Measurements from ENCODE around the gene COL15A1. TPM values are rescaled to one million over a fixed set of nuclear protein-coding genes. Genes with fewer than 3 reads are reported as not detected.

COL15A1 gene
- total and polyA plus RNA-seq, 2 of the 8 experiments (the other 6 are each of a cell fraction or from before 2014, with no cell fraction given) = 0.12 to 0.15 TPM

GRCh38 chr9:99070681-99071080 lies 127.0 kb downstream of the COL15A1 start:
- no peak overlapping the region for H3K4ac ChIP-seq (replicated peaks; ENCODE audit: insufficient read length, low read depth, low read length)
- no peak overlapping the region for H4K91ac ChIP-seq (replicated peaks; ENCODE audit: insufficient read length, low read length)
- no peak overlapping the region for H3K27ac ChIP-seq (ENCODE audit: low read depth, low read length)
- H4K5ac ChIP-seq (ENCODE audit: insufficient read length, low read depth, low read length) = no peak overlapping the region
- H3K9ac ChIP-seq (replicated peaks in 1 of 4; ENCODE audit: extremely low read depth in 1 of 4, low read depth in 3 of 4, low read length in 3 of 4) = no peak overlapping the region
- H2BK12ac ChIP-seq (ENCODE audit: low read depth, low read length) = no peak overlapping the region
- no peak overlapping the region for H3K4me2 ChIP-seq (ENCODE audit: insufficient read depth in 1 of 2, low read depth in 2 of 2, low read length in 2 of 2)
- CTCF ChIA-PET (ENCODE audit: partially characterized antibody) = no interaction called here
- H3K79me2 ChIP-seq (ENCODE audit: control insufficient read depth in 1 of 2, insufficient read depth in 2 of 2, low read length in 2 of 2) = no peaks in the 10 kb centered on the region
- H3K23me2 ChIP-seq (ENCODE audit: low read depth, low read length) = no peaks in the 10 kb centered on the region; the same call in 1 of the 2 replicates
- no peak overlapping the region for H2AK5ac ChIP-seq (ENCODE audit: low read depth, low read length)
- no peak overlapping the region for H3K18ac ChIP-seq (ENCODE audit: extremely low read depth, low read length)
- no peaks in the 10 kb centered on the region for H4K20me1 ChIP-seq (replicated peaks in 1 of 2; ENCODE audit: control insufficient read depth in 1 of 2, insufficient read depth in 2 of 2, low read length in 2 of 2)
- no peak overlapping the region for H2BK5ac ChIP-seq (ENCODE audit: low read depth, low read length)
- no peak overlapping the region for H4K8ac ChIP-seq (ENCODE audit: extremely low read depth, insufficient read depth, low read length)
- no peaks in the 10 kb centered on the region for H3K4me1 ChIP-seq (replicated peaks in 1 of 4; ENCODE audit: control insufficient read depth in 3 of 4, insufficient read depth in 4 of 4, low read length in 3 of 4)
- H3K27me3 ChIP-seq (replicated peaks in 1 of 4; ENCODE audit: control insufficient read depth in 3 of 4, extremely low read depth in 1 of 4, insufficient read depth in 3 of 4, low read length in 3 of 4) = no peaks in the 10 kb centered on the region
- H3K4me3 ChIP-seq (ENCODE audit: extremely low read depth in 1 of 4, insufficient read depth in 2 of 4, low read depth in 3 of 4, low read length in 4 of 4) = no peak overlapping the region
- 68% methylated on average over 6 of the region's 6 CpGs; no CpG with 5 or more reads in 1 of the 2 experiments for WGBS, 2 experiments (ENCODE audit: extremely low coverage in 1 of 2, insufficient coverage in 1 of 2, insufficient read length in 1 of 2, insufficient replicate concordance in 2 of 2, low coverage in 1 of 2, low lambda C conversion rate in 2 of 2, missing lambda C conversion rate in 1 of 2)
- POLR2A ChIA-PET (ENCODE audit: partially characterized antibody) = no interaction called here
- H3K14ac ChIP-seq (ENCODE audit: insufficient read length) = no peak overlapping the region
- no peak overlapping the region for H3K56ac ChIP-seq (replicated peaks; ENCODE audit: insufficient read length, low read depth, low read length)
- no peak overlapping the region for H2BK15ac ChIP-seq (ENCODE audit: low read length)
- DNase-seq (ENCODE audit: low read depth in 1 of 2, low spot score in 2 of 2) (no peak), FAIRE-seq (no peak)
- H2AFZ ChIP-seq (ENCODE audit: low read length) = no peak overlapping the region
- no peaks in the 10 kb centered on the region for H3K36me3 ChIP-seq (ENCODE audit: control insufficient read depth in 2 of 4, insufficient read depth in 4 of 4, low read length in 3 of 4)
- H2BK20ac ChIP-seq (ENCODE audit: low read length) = no peak overlapping the region
- no peaks in the 10 kb centered on the region for H3K79me1 ChIP-seq (ENCODE audit: low read depth, low read length)
- H3K23ac ChIP-seq (ENCODE audit: insufficient read length) = no peak overlapping the region
- H2BK120ac ChIP-seq (replicated peaks; ENCODE audit: low read depth, low read length) = no peak overlapping the region
- H3K9me3 ChIP-seq (ENCODE audit: insufficient read depth in 2 of 2, low read depth in 1 of 2, low read length in 1 of 2) = no peaks in the 10 kb centered on the region
- no peak for TF ChIP-seq BCL11A (IDR thresholded peaks at IDR 0.05; ENCODE audit: low read depth in 2 of 2, low read length in 2 of 2)
- TF ChIP-seq FOSL1 (IDR thresholded peaks at IDR 0.05; ENCODE audit: insufficient read depth, low read depth, low read length) = no peak
- no peak for TF ChIP-seq POLR2AphosphoS5 (IDR thresholded peaks at IDR 0.05; ENCODE audit: low read depth, low read length)
- TF ChIP-seq SIN3A (conservative IDR thresholded peaks at IDR 0.05 in 1 of 2, IDR thresholded peaks at IDR 0.05 in 1 of 2; ENCODE audit: low read depth in 1 of 2, low read length in 2 of 2) = no peak
- TF ChIP-seq ATF2 (IDR thresholded peaks at IDR 0.05; ENCODE audit: low read length) = no peak
- TF ChIP-seq RBBP5 (IDR thresholded peaks at IDR 0.05; ENCODE audit: borderline replicate concordance, low read depth, low read length) = no peak
- no peak for TF ChIP-seq TBP (IDR thresholded peaks at IDR 0.05; ENCODE audit: low read depth, low read length)
- TF ChIP-seq SP1 (IDR thresholded peaks at IDR 0.05; ENCODE audit: low read depth, low read length) = no peak
- TF ChIP-seq HDAC2 (IDR thresholded peaks at IDR 0.05; ENCODE audit: borderline replicate concordance in 1 of 2, low read depth in 2 of 2, low read length in 2 of 2) = no peak
- TF ChIP-seq NANOG (IDR thresholded peaks at IDR 0.05; ENCODE audit: insufficient read depth, low read depth, low read length, poor library complexity, severe bottlenecking) = no peak
- no peak for TF ChIP-seq MAFK (IDR thresholded peaks at IDR 0.05; ENCODE audit: low read depth, low read length)
- no peak for TF ChIP-seq E2F6 (IDR thresholded peaks at IDR 0.05)

Data from H1 (cell line).